HG02852 (cell line): ENCODE data around the gene ZNF730.
"Not testable (repeated sequence)": the region's sequence is repeated elsewhere in the genome, so short reads cannot be mapped to it uniquely, and the experiment has no call there.

ENCODE experiments used
- ATAC-seq: cut with Tn5 transposase; IDR thresholded peaks from one replicate; pipeline ENCODE4 v1.9.1; 2021; ENCODE audit warnings: mild to moderate bottlenecking, moderate library complexity; ENCODE audit not compliant: unreplicated experiment

ZNF730 gene

DNA sequence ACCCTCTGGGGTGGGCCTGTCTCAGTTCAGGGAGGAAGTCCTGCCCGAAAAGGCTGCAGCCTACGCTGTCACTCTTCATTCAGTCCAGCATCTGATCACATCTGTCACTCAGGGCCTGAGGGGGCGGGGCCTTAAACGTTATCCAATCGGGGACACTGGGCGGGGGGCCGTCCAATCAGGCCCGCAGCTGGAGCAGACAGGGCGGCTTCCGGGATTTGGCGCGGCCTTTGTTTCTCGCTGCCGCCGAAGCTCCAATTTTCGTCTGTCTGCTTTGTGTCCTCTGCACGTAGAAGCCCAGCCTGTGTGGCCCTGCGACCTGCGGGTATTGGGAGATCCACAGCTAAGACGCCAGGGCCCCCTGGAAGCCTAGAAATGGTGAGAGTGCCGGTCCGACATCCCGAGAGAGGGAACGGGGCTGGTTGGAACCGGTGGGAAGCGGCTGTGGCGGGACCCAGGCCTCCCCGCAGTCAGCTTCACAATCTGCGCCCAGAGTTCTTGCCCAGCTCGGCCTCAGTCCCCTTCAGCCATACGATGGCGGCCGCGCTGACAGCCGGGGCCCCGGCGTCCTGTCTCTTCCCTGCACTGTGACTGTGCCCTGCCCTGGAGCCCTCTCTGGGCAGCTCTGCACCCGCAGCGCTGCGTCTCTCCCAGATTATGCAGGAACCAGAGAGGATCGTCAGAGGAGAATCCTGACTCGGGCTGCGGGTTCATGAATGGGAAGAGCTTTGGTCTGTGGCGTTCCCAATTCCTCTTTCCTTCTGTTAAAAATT, at the start of gene ZNF730:
TSS of gene ZNF730 (plus strand) at position 224 of the 770 bp plus-strand sequence. CDS start at position 373, 149 bp downstream.
- ATAC-seq, result peak; percentile 98

DNA sequence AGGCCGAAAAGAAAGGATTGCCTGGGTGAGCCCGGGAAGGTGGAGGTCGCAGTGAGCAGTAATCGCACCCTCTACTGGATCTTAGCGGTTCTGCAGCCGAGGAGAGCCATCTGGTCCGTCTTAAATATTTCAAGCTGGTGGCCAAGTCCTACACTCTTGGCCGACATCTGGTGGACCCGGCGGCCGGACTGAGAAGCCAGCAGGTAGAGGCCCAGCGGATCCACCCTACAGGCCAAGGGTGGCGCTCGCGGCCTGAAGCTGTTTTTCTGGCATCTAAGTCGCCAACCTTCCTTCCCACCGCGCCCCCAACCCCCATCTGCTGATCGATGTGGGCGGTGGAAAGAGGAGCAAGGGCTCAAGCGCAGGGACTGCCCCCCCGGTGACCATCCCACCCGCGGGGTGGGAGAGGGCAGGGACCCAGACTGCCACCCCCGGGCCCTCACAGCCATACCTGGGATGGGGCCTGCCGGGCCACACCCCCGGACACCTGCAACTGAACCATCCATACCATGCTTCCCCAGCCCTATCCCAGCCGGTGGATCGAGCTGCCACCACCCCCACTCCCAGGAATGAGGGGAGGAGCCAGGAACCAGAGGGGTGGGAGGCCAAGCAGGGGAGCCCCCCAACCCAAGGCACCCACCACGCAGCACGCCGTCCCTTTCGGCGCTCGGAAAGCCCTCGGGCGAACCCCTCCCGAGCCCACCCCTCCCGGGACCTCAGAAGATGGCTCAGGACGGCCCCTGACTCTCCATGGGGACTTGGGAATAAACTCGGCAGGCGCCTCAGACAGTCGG, 46.3 kb upstream of the ZNF730 start:
- ATAC-seq, result no peak

DNA sequence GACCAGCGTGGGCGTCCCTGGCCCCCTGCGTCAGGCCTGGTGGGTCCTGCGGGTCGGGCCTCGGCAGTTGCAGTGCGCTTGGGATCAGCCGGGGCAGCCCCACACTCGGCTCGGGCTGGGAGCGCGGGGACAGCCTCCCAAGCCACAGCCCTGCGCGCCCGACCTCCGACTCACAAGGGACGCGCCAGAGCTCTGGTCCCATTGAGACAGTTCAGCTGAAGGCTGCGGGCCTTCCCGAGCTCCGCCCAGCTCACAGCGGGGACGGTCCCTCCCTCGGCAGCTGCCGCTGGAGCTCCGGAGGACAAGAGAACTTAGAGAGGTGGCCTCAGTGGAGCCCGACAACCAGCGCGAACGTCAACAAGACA, 45.7 kb upstream of the ZNF730 start:
- no peak for ATAC-seq

DNA sequence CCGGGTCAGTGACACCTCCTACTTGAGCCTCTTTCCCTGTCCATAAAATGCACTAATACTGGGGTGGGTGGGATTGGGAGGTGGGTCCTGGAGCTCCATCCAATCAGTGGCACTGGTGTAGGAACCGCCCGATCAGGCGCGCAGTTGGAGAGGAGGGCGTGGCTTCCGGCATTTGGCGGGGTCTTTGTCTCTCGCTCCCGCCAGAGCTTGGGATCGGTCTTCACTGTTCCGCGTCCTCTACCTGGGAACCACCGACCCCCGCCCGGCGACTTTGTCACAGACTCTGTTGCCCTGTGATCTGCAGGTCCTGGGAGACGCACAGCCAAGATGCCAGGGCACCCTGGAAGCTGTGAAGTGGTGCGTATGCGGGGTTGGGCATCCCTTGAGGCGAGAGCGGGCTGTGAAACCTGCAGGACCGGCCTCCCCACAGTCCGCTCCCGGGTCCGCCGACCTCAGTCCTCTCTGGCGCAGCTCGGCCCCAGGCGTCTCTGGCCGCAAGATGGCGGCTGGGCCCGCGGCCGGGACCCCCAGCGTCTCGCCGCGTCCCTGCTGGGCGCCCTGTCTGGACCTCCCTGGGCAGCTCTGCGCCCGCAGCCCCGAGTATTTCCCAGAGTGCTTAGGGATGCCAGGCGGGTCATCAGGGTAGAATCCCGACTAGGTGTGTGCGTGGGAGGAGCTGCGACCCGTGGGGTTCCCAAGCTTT, 41.6 kb upstream of the ZNF730 start:
- ATAC-seq, result peak; percentile 70

DNA sequence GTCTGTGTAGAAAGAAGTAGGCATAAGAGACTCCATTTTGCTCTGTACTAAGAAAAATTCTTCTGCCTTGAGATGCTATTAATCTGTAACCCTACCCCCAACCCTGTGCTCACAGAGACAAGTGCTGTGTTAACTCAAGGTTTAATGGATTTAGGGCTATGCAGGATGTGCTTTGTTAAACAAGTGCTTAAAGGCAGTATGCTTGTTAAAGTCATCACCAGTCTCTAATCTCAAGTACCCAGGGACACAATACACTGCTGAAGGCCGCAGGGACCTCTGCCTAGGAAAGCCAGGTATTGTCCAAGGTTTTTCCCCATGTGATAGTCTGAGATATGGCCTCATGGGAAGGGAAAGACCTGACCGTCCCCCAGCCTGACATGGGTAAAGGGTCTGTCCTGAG, 39.0 kb upstream of the ZNF730 start:
- ATAC-seq, result not testable (repeated sequence)

DNA sequence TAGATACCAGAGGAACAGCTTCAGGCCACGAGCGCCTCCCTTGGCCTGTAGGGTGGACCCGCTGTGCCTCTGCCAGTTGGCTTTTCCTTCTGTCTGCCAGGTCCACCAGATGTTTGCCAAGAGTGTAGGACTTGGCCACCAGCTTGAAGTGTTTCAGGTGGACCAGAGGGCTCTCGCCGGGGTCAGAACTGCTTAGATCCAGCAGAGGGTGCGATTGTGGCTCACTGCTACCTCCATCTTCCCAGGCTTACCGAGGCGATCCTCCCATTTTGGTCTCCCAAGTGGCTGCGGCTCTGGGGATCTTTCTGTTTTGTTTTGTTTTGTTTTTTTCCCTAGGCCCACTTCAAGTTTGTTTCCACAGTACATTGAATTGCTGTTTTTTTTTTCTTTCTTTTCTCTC, 23.0 kb upstream of the ZNF730 start:
- ATAC-seq, result no peak

DNA sequence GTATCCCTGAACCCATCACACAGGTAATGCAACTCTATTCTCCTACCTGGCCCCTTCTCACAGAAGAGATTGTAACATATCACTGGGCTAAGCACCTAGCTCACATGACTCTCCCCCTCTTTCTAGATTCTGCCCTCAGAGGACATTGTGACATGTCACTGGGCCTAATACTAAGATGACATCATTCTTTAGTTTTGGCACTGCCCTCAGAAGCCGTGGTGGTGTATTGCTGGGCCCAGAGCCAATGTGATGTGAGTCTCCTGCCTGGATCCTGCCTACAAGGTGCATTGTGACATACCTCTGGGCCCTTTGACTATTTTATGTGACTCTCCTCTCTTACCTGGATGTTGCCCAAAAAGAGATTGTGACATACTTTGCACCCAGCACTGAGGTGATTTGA, 21.4 kb upstream of the ZNF730 start:
- ATAC-seq, result no peak

DNA sequence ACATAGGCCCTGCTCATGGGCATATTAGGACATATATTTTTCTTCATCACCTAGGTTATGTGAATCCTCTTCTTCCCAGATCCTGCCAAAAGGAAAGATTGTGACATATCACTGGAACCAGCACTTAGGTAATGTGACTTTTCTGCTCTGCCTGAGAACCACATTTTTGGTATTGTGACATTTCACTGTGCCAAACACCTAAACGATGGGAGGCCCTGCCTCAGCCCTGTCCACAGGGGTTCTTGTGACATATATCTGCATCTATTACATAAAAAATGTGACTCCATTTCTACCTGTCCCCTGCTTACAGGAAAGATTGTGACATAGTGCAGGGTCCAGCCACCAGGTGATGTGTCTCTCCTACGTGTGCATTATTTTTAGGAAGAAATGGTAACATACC, 18.5 kb upstream of the ZNF730 start:
- ATAC-seq, result no peak

DNA sequence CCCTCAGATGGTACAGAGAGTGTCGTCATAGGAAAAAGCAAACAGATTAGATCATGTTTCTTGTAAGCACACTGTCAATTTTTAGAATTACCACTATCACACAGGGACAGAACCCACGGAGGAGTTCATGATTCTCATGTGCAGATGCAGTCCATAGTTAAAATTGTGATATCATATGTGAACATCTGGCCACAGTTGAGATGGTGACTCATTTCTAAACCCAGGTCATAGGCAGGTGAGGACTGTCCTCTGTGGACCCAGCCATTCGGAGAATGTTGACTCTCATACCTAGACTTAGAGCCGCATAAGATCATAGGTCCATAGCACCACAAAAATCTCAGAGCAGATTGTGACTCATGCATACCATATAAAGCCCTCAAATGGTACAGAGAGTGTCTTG, 17.8 kb upstream of the ZNF730 start:
- peak; percentile 52 for ATAC-seq

DNA sequence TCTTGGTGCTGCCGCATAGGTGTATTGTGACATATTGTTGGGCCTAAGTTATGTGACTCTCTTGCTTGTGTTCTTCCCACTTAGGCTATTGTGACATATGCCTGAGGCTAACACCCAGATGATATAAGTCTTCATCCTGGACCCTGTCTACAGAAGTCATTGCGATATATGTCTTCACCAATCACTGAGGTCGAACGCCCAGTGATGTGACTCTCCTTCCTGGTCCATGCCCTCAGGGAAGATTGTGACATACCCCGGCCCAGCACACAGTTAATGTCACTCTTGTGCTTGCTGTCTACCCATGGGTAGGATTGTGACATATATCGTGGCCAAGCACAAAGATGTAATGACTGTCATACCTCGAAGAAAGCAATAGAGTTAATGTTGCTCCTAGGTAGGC, 16.9 kb upstream of the ZNF730 start:
- no peak for ATAC-seq

DNA sequence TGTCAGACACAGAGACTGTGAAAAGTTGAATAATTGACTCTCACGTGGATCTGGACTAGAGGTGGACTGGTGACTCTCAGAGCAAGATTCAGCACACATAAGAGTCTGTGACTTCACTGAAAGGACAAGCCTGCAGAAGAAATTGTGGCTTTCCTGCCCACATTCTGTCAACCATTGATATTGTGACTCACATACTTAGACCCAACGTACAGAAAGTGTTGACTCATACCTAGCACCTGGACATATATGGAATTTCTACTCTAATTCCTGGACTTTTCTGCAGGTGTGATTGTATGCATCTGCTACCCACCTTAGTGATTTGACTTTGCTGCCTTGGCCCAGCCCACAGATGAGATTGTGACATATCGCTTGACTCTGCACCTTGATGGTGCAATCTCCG, 15.6 kb upstream of the ZNF730 start:
- ATAC-seq, result no peak

DNA sequence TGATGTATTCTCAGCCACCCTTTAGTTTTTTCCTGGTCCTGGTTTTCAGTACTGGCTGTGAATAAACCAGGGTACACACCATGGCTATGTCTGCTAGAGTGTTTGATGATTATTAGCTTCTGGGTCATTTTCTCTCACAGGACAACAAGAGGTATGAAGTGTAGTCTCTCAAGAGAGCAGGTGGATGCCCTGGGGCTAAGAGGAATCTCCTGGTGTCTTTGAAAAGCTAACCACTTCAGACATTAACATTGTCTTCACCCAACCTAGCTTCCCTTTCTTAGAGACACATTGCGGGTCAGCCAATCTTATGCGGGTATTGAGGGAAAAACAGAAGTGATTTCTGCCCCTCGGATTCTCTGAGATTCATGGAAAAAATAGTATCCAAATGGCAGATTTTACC, 1.6 kb downstream of the ZNF730 start:
- no peak for ATAC-seq

DNA sequence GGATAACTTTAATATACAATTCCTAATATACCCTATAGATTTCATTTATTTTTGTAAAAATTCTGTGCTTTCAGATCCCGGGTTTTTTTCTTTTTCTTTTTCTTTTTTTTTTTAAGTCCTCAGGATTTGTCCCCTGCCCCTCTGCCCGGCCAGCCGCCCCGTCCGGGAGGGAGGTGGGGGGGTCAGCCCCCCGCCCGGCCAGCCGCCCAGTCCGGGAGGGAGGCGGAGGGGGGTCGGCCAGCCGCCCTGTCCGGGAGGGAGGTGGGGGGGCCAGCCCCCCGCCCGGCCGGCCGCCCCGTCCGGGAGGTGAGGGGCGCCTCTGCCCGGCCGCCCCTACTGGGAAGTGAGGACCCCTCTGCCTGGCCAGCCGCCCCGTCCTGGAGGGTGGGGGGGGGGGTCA, 17.4 kb downstream of the ZNF730 start:
- not testable (repeated sequence) for ATAC-seq

DNA sequence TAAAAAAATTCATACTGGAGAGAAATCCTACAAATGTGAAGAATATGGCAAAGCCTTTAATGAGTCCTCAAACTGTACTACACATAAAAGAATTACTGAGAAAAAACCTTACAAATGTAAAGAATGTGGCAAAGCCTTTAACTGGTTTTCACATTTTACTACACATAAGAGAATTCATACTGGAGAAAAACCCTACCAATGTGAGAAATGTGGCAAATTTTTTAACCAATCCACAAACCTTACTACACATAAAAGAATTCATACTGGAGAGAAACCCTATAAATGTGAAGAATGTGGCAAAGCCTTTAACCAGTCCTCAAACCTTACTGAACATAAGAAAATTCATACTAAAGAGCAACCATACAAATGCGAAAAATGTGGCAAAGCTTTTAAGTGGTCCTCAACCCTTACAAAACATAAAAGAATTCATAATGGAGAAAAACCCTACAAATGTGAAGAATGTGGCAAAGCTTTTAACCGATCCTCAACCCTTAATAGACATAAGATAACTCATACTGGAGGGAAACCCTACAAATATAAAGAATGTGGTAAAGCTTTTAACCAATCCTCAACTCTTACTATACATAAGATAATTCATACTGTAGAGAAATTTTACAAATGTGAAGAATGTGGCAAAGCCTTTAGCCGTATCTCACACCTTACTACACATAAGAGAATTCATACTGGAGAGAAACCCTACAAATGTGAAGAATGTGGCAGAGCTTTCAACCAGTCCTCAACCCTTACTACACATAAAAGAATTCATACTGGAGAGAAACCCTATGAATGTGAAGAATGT, 29.0 kb downstream of the ZNF730 start:
- ATAC-seq, result no peak

DNA sequence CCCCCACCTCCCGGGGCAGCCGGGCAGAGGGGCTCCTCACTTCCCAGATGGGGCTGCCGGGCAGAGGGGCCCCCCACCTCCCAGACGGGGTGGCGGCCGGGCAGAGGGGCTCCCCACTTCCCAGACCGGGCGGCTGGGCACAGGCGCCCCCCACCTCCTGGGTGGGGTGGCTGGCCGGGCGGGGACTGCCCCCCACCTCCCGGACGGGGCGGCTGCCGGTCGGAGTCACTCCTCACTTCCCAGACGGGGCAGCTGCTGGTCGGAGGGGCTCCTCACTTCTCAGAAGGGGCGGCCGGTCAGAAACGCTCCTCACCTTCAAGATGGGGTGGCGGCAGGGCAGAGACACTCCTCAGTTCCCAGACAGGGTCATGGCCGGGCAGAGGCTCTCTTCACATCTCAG, 43.9 kb downstream of the ZNF730 start:
- no peak for ATAC-seq

DNA sequence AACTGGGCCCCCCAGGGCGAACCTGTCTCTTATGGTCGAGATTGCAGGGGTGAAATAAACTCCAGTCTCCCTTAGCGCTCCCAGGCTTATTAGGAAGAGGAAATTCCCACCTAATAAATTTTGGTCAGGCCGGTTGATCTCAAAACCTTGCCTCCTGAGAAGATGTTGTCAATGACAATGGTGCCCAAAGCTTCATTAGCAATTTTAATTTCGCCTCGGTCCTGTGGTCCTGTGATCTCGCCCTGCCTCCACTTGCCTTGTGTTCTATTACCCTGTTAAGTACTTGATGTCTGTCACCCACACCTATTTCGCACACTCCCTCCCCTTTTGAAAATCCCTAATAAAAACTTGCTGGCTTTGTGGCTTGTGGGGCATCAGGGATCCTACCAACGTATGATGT, 51.5 kb downstream of the ZNF730 start:
- ATAC-seq, result not testable (repeated sequence)

DNA sequence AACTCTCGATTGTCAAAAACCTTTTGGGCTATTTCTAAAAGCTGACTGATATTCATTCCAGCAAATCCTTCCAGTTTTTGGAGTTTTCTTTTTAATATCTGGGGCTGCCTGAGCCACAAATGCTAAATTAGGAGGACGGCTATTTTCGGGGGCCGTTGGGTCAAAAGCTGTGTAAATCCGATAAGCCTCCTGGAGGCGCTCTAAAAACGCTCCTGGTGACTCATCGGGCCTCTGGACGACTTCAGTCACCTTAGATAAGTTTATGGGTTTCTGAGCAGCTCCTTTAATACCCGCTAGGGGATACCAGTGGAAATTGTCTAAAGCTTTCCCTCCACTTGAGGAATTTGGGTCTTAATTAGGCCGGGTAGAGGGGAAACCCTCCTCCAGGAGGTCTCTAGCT, 66.4 kb downstream of the ZNF730 start:
- ATAC-seq, result no peak

DNA sequence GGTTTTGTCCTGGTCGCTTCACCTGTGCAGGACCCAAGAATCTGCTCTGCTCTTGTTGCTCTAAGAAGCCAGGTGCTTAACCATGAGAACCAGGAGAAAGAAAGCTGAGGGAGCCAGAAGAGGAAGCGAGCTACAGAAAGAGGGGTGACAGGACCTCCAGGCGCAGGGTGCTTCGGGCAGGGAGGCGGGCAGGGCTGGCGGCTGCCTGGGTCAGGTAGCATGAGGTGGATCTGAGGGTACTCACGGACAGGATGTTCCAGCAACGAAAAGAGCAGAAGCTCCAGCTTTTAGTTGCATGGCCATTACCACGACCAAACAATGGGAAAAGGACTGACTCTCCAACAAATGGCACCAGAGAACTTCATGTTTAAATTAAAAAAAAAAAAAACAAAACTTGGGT, 73.5 kb downstream of the ZNF730 start:
- no peak for ATAC-seq
